HepG2 (cell line): ENCODE measurements around the gene ZNF492. TPM values are rescaled to one million over a fixed set of nuclear protein-coding genes. Genes with fewer than 3 reads are reported as not detected.

Experiments
- ATAC-seq: fragments of 200-7000 bp; cut with Tn5 transposase; 3 replicates; pipeline ENCODE4 v1.9.1; 2020; ENCODE audit warnings: mild to moderate bottlenecking, moderate library complexity
- BruUV-seq: library from RNA; stranded (reverse); fragments of 400-500 nt; replicated peaks from 2 replicates; lab custom pipeline; 2021; lab: Mats Ljungman, UMichigan
- CTCF ChIA-PET: fragments of 300-600 bp; formaldehyde crosslinking; extraction: SDS; loops from one replicate; lab custom pipeline; 2021; ENCODE audit warnings: low total read pairs, inconsistent platforms, low intra/inter-chr PET ratio; lab: Yijun Ruan, JAX
- POLR2A ChIA-PET: fragments of 350-600 bp; sonication (Branson Sonifier 250); formaldehyde crosslinking; loops from one replicate; lab custom pipeline; 2020; ENCODE audit warnings: antibody characterized with exemption, inconsistent platforms; lab: Yijun Ruan, JAX
- DNase-seq: peaks from one replicate; pipeline ENCODE4 v3.0.0-alpha.2; 2015; ENCODE audit warnings: low spot score
- FAIRE-seq: peaks from 3 replicates; lab custom pipeline; 2011; peaks lifted over from hg19 to GRCh38; lab: Jason Lieb, UNC
- H2AFZ ChIP-seq: one replicate; pipeline ENCODE4 v1.6.1; 2011; ENCODE audit warnings: low read length, inconsistent platforms
- H3K27ac ChIP-seq: fragments of 300-600 bp; 3 replicates; pipeline ENCODE4 v1.8.0; 2011; ENCODE audit warnings: mixed run types, mild to moderate bottlenecking, mixed read lengths, low read length, inconsistent platforms; ENCODE audit not compliant: insufficient read depth; ENCODE audit errors: extremely low read length
- H3K27me3 ChIP-seq, 2 experiments: fragments of 200-600 bp in 1 of 2; 2 replicates in 1 of 2; 3 replicates in 1 of 2; pipeline versions ENCODE4 v1.6.0 to v1.8.0; 2011; ENCODE audit warnings: low read length in 2 of 2, mild to moderate bottlenecking in 2 of 2, moderate library complexity in 2 of 2, inconsistent platforms in 1 of 2; ENCODE audit not compliant: insufficient read depth in 2 of 2, control insufficient read depth in 1 of 2
- H3K36me3 ChIP-seq, 2 experiments: fragments of 200-600 bp in 1 of 2; replicated peaks in 1 of 2; 2 replicates in 1 of 2; 3 replicates in 1 of 2; pipeline versions ENCODE4 v1.5.1 to v1.8.0; 2011; ENCODE audit warnings: low read length in 2 of 2, inconsistent platforms in 1 of 2; ENCODE audit not compliant: insufficient read depth in 2 of 2, control insufficient read depth in 1 of 2
- H3K4me1 ChIP-seq: 2 replicates; pipeline ENCODE4 v1.5.1; 2012; ENCODE audit warnings: low read length, inconsistent platforms; ENCODE audit not compliant: insufficient read depth
- H3K4me2 ChIP-seq: 2 replicates; pipeline ENCODE4 v1.6.0; 2011; ENCODE audit warnings: low read depth, low read length, inconsistent platforms
- H3K4me3 ChIP-seq, 3 experiments: fragments of 200-600 bp in 1 of 3; sonication (generic), shearing (Covaris generic) in 1 of 3; replicated peaks in 1 of 3; 2 replicates each; pipeline ENCODE4 v1.5.1; 2011 to 2016; ENCODE audit warnings: low read length in 3 of 3, inconsistent platforms in 2 of 3, low read depth in 2 of 3, mild to moderate bottlenecking in 2 of 3, control low read depth in 1 of 3, mixed read lengths in 1 of 3; ENCODE audit not compliant: insufficient read depth in 1 of 3
- H3K79me2 ChIP-seq: one replicate; pipeline ENCODE4 v1.6.1; 2011; ENCODE audit warnings: low read length, inconsistent platforms; ENCODE audit not compliant: insufficient read depth
- H3K9ac ChIP-seq: 2 replicates; pipeline ENCODE4 v1.6.0; 2011; ENCODE audit warnings: mild to moderate bottlenecking, low read depth, low read length, inconsistent platforms; ENCODE audit not compliant: insufficient read depth
- H3K9me3 ChIP-seq: 2 replicates; pipeline ENCODE4 v1.5.1; 2012; ENCODE audit warnings: mild to moderate bottlenecking, low read length
- H4K20me1 ChIP-seq: 2 replicates; pipeline ENCODE4 v1.6.0; 2011; ENCODE audit warnings: inconsistent platforms, mild to moderate bottlenecking, low read length, moderate library complexity; ENCODE audit not compliant: insufficient read depth
- BCL3 ChIP-seq: sonication (generic); formaldehyde crosslinking; IDR thresholded peaks from 2 replicates; pipeline ENCODE4 v1.5.1; 2020; ENCODE audit warnings: mild to moderate bottlenecking, missing genetic modification reagents, moderate library complexity
- GFI1 ChIP-seq: sonication (generic); formaldehyde crosslinking; IDR thresholded peaks from 2 replicates; pipeline ENCODE4 v1.5.0; 2020; ENCODE audit warnings: missing genetic modification reagents, mild to moderate bottlenecking, borderline replicate concordance
- KMT2B ChIP-seq: IDR thresholded peaks from 2 replicates; pipeline ENCODE4 v1.6.1; 2016; ENCODE audit warnings: missing genetic modification reagents, missing compliant biosample characterization
- MXD3 ChIP-seq: IDR thresholded peaks from 2 replicates; pipeline ENCODE4 v1.6.1; 2016; ENCODE audit warnings: mild to moderate bottlenecking, missing biosample characterization, missing genetic modification reagents
- PAF1 ChIP-seq: IDR thresholded peaks from 2 replicates; pipeline ENCODE4 v1.6.1; 2016; ENCODE audit warnings: missing genetic modification reagents, missing compliant biosample characterization
- SATB2 ChIP-seq: sonication (generic); formaldehyde crosslinking; IDR thresholded peaks from 2 replicates; pipeline ENCODE4 v1.5.0; 2020; ENCODE audit warnings: missing genetic modification reagents
- SETDB1 ChIP-seq: sonication (generic); formaldehyde crosslinking; IDR thresholded peaks from 2 replicates; pipeline ENCODE4 v1.5.1; 2020; ENCODE audit warnings: missing genetic modification reagents, mild to moderate bottlenecking, borderline replicate concordance
- ZBTB1 ChIP-seq: sonication (generic); formaldehyde crosslinking; IDR thresholded peaks from 2 replicates; pipeline ENCODE4 v1.4.0; 2020; ENCODE audit warnings: missing genetic modification reagents, borderline replicate concordance
- ZFP91 ChIP-seq: sonication (generic); formaldehyde crosslinking; IDR thresholded peaks from 2 replicates; pipeline ENCODE4 v1.9.0; 2022; ENCODE audit warnings: missing genetic modification reagents, mild to moderate bottlenecking, borderline replicate concordance
- ZHX2 ChIP-seq, 2 experiments: sonication (generic) in 1 of 2; formaldehyde crosslinking in 1 of 2; IDR thresholded peaks; 2 replicates each; pipeline versions ENCODE4 v1.6.1 to v1.9.0; 2014 to 2022; ENCODE audit warnings: antibody characterized with exemption in 1 of 2, borderline replicate concordance in 1 of 2, inconsistent platforms in 1 of 2, low read depth in 1 of 2, missing genetic modification reagents in 1 of 2
- ZNF788 ChIP-seq: sonication (generic); formaldehyde crosslinking; IDR thresholded peaks from 2 replicates; pipeline ENCODE4 v1.5.0; 2020; ENCODE audit warnings: mild to moderate bottlenecking, missing genetic modification reagents, borderline replicate concordance
- WGBS: methylation state at CpG from one replicate; pipeline ENCODE4 v1.1.6; 2017; ENCODE audit warnings: low lambda C conversion rate; 5-methylcytosine and 5-hydroxymethylcytosine counted together
- in situ Hi-C: cut with HindIII; loops from 2 replicates; pipeline ENCODE4 v1.10.0; 2017; ENCODE audit warnings: low pct_unique_long_range_greater_than_20kb; ENCODE audit not compliant: extremely low pct_ligation_motif_present
- intact Hi-C: fragments of 100-400 bp; cut with micrococcal nuclease; formaldehyde crosslinking; loops from one replicate; pipeline ENCODE4 v1.10.0; 2022; ENCODE audit not compliant: unreplicated experiment
- polyA plus RNA-seq, 8 experiments: library from polyadenylated mRNA; depleted of rRNA in 3 of 8; stranded (reverse) in 7 of 8; unstranded in 1 of 8; fragments of >200 nt; fragmentation: Illumina TruSeq in 4 of 8; extraction: Trizol in 4 of 8; gene quantifications; 2 replicates each; pipeline versions ENCODE4 v1.2.1 to v1.2.3, GENCODE V29; 2011 to 2016; ENCODE audit warnings: low read depth in 4 of 8, missing spikeins in 1 of 8, mixed read lengths in 1 of 8; ENCODE audit not compliant: insufficient read depth in 1 of 8
- total RNA-seq, 5 experiments: library from RNA; depleted of rRNA; stranded (reverse); fragments of >200 nt; fragmentation: Illumina TruSeq; extraction: Trizol; gene quantifications; 2 replicates each; pipeline ENCODE4 v1.2.3, GENCODE V29; 2016; ENCODE audit warnings: low read depth in 1 of 5

The ZNF492 gene
- total and polyA plus RNA-seq, 2 of the 13 experiments (the other 11 are each of a cell fraction or from before 2014, with no cell fraction given): not detected

- no peak for TF ChIP-seq ZHX2 (IDR thresholded peaks at IDR 0.05; ENCODE audit: low read depth)
- no peak for TF ChIP-seq ZHX2 (CRISPR knock-in tag; IDR thresholded peaks at IDR 0.05; ENCODE audit: borderline replicate concordance)
- TF ChIP-seq MXD3 (CRISPR knock-in tag): no peak
Measured at GRCh38 chr19:22595422-22595821, 38.7 kb upstream of the ZNF492 start (continued).

- Histone ChIP-seq H3K27ac (no peak overlapping the region), H2AFZ (no peak overlapping the region), H3K9me3 (peaks cover 96% of the 10 kb centered on the region), H3K79me2 (no peaks in the 10 kb centered on the region), H3K27me3 (no peaks in the 10 kb centered on the region), H3K36me3 (no peaks in the 10 kb centered on the region), H3K9ac (no peak overlapping the region), H3K4me3 (no peak overlapping the region), H3K4me1 (no peaks in the 10 kb centered on the region), H4K20me1 (no peaks in the 10 kb centered on the region), H3K4me2 (no peak overlapping the region)
- BruUV-seq: no TSS peak
- ATAC-seq (no peak), FAIRE-seq (no peak), DNase-seq (no peak)
- CTCF ChIA-PET: no interaction called here
- intact Hi-C loops: no loop called here
- WGBS: 85% methylated on average over 7 of the region's 24 CpGs
- in situ Hi-C loops: no loop called here
- POLR2A ChIA-PET: no interaction called here
- TF ChIP-seq BCL3 (CRISPR knock-in tag): no peak
- TF ChIP-seq SATB2 (CRISPR knock-in tag): no peak
- TF ChIP-seq ZNF788: no peak
- no peak for TF ChIP-seq GFI1 (CRISPR knock-in tag)
- TF ChIP-seq KMT2B: no peak
- TF ChIP-seq SETDB1 (CRISPR knock-in tag): no peak
- TF ChIP-seq ZBTB1: no peak
- no peak for TF ChIP-seq PAF1 (CRISPR knock-in tag)
- no peak for TF ChIP-seq ZFP91 (CRISPR knock-in tag)
Measured at GRCh38 chr19:22595918-22596341, 38.2 kb upstream of the ZNF492 start.
